SK-N-SH treated with all-trans-retinoic acid at 6 μM for 48 hours (cell line): ENCODE data around the gene ELMOD3.

Source experiments
- ATAC-seq: fragments of 200-7000 bp; cut with Tn5 transposase; 3 replicates; pipeline ENCODE4 v1.9.1; 2020; ENCODE audit warnings: mild to moderate bottlenecking, moderate library complexity
- ARNTL ChIP-seq: fragments of 450-650 bp; formaldehyde crosslinking; IDR thresholded peaks from 2 replicates; pipeline ENCODE4 v1.5.0; 2020; ENCODE audit warnings: low read depth, mild to moderate bottlenecking, moderate library complexity, borderline replicate concordance
- BACH2 ChIP-seq: fragments of 250-450 bp; sonication (Bioruptor Pico); IDR thresholded peaks from 2 replicates; pipeline ENCODE4 v1.9.0; 2021; ENCODE audit warnings: mild to moderate bottlenecking, borderline replicate concordance
- CSDC2 ChIP-seq: fragments of 250-450 bp; sonication (Bioruptor Pico); IDR thresholded peaks from 2 replicates; pipeline ENCODE4 v1.5.0; 2020; ENCODE audit warnings: mild to moderate bottlenecking, moderate library complexity
- ESRRG ChIP-seq: fragments of 250-450 bp; sonication (Bioruptor Pico); IDR thresholded peaks from 2 replicates; pipeline ENCODE4 v1.6.1; 2021; ENCODE audit warnings: mild to moderate bottlenecking
- GLIS3 ChIP-seq: fragments of 250-450 bp; sonication (Bioruptor Pico); IDR thresholded peaks from 2 replicates; pipeline ENCODE4 v1.5.0; 2020; ENCODE audit warnings: mild to moderate bottlenecking, moderate library complexity
- ISL1 ChIP-seq: fragments of 250-450 bp; sonication (Bioruptor Pico); IDR thresholded peaks from 2 replicates; pipeline ENCODE4 v2.1.2; 2022; ENCODE audit warnings: mild to moderate bottlenecking, moderate library complexity
- RARB ChIP-seq: fragments of 250-450 bp; sonication (Bioruptor Pico); IDR thresholded peaks from 2 replicates; pipeline ENCODE4 v1.8.0; 2021; ENCODE audit warnings: mild to moderate bottlenecking, moderate library complexity
- SNAI2 ChIP-seq: fragments of 250-450 bp; sonication (Bioruptor Pico); IDR thresholded peaks from 2 replicates; pipeline ENCODE4 v1.5.0; 2020; ENCODE audit warnings: mild to moderate bottlenecking, moderate library complexity
- TCF4 ChIP-seq: fragments of 250-450 bp; sonication (Bioruptor Pico); IDR thresholded peaks from 2 replicates; pipeline ENCODE4 v1.8.0; 2021; ENCODE audit warnings: mild to moderate bottlenecking, moderate library complexity, borderline replicate concordance
- TOX ChIP-seq: fragments of 250-450 bp; sonication (Bioruptor Pico); IDR thresholded peaks from 2 replicates; pipeline ENCODE4 v1.8.0; 2021; ENCODE audit warnings: mild to moderate bottlenecking, moderate library complexity, borderline replicate concordance
- ZC3H10 ChIP-seq: fragments of 250-450 bp; sonication (Bioruptor Pico); IDR thresholded peaks from 2 replicates; pipeline ENCODE4 v1.5.1; 2021; ENCODE audit warnings: mild to moderate bottlenecking, moderate library complexity
- ZFP3 ChIP-seq: fragments of 250-450 bp; sonication (Bioruptor Pico); IDR thresholded peaks from 2 replicates; pipeline ENCODE4 v1.5.0; 2020; ENCODE audit warnings: mild to moderate bottlenecking, moderate library complexity
- ZFP30 ChIP-seq: fragments of 450-650 bp; formaldehyde crosslinking; IDR thresholded peaks from 2 replicates; pipeline ENCODE4 v1.5.0; 2022; ENCODE audit warnings: mild to moderate bottlenecking, moderate library complexity
- ZNF565 ChIP-seq: fragments of 450-650 bp; formaldehyde crosslinking; conservative IDR thresholded peaks from 2 replicates; pipeline ENCODE4 v1.5.0; 2020; ENCODE audit warnings: low read depth, mild to moderate bottlenecking, moderate library complexity
- ZNF8 ChIP-seq: fragments of 450-650 bp; formaldehyde crosslinking; IDR thresholded peaks from 2 replicates; pipeline ENCODE4 v1.5.0; 2020; ENCODE audit warnings: mild to moderate bottlenecking, moderate library complexity
- TF ChIP-seq, protein P1 (sequence below): fragments of 250-450 bp; sonication (Bioruptor Pico); IDR thresholded peaks from 2 replicates; pipeline ENCODE4 v1.5.0; 2020; ENCODE audit warnings: mild to moderate bottlenecking, moderate library complexity
- TF ChIP-seq, protein P2 (sequence below): fragments of 250-450 bp; sonication (Bioruptor Pico); IDR thresholded peaks from 2 replicates; pipeline ENCODE4 v1.8.0; 2021; ENCODE audit warnings: low read depth, mild to moderate bottlenecking, moderate library complexity, borderline replicate concordance
- TF ChIP-seq, protein P3 (sequence below): fragments of 250-450 bp; sonication (Bioruptor Pico); IDR thresholded peaks from 2 replicates; pipeline ENCODE4 v1.5.1; 2021; ENCODE audit warnings: mild to moderate bottlenecking, moderate library complexity
- TF ChIP-seq, protein P4 (sequence below): fragments of 250-450 bp; sonication (Bioruptor Pico); IDR thresholded peaks from 2 replicates; pipeline ENCODE4 v1.8.0; 2020; ENCODE audit warnings: mild to moderate bottlenecking, moderate library complexity, borderline replicate concordance
- TF ChIP-seq, protein P5 (sequence below): fragments of 250-450 bp; sonication (Bioruptor Pico); IDR thresholded peaks from 2 replicates; pipeline ENCODE4 v1.5.1; 2020; ENCODE audit warnings: low read depth, mild to moderate bottlenecking, moderate library complexity

The ELMOD3 gene

DNA sequence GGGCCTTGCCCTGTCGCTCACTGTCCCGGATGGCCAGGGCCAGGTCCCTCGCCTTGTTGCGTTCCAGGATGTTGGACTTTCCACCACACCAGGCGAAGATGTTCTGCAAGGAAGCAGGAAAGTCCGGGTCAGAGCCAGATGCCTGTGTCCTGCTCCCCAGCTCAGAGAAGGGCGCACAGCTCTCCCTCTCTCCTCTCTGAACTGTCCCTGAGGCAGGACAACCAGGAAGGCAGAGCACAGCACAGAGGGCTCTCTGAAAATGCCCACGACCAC lies 44.5 kb downstream of the ELMOD3 start:
- TF ChIP-seq ZNF565 (CRISPR knock-in tag) (no peak), RARB (CRISPR knock-in tag) (no peak), ZC3H10 (CRISPR knock-in tag) (no peak), CSDC2 (CRISPR knock-in tag) (no peak), TCF4 (no peak), ZFP3 (CRISPR knock-in tag) (no peak), ARNTL (CRISPR knock-in tag) (no peak)
- TF ChIP-seq, protein P1, sequence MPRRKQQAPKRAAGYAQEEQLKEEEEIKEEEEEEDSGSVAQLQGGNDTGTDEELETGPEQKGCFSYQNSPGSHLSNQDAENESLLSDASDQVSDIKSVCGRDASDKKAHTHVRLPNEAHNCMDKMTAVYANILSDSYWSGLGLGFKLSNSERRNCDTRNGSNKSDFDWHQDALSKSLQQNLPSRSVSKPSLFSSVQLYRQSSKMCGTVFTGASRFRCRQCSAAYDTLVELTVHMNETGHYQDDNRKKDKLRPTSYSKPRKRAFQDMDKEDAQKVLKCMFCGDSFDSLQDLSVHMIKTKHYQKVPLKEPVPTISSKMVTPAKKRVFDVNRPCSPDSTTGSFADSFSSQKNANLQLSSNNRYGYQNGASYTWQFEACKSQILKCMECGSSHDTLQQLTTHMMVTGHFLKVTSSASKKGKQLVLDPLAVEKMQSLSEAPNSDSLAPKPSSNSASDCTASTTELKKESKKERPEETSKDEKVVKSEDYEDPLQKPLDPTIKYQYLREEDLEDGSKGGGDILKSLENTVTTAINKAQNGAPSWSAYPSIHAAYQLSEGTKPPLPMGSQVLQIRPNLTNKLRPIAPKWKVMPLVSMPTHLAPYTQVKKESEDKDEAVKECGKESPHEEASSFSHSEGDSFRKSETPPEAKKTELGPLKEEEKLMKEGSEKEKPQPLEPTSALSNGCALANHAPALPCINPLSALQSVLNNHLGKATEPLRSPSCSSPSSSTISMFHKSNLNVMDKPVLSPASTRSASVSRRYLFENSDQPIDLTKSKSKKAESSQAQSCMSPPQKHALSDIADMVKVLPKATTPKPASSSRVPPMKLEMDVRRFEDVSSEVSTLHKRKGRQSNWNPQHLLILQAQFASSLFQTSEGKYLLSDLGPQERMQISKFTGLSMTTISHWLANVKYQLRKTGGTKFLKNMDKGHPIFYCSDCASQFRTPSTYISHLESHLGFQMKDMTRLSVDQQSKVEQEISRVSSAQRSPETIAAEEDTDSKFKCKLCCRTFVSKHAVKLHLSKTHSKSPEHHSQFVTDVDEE = no peak
- TF ChIP-seq, protein P2, sequence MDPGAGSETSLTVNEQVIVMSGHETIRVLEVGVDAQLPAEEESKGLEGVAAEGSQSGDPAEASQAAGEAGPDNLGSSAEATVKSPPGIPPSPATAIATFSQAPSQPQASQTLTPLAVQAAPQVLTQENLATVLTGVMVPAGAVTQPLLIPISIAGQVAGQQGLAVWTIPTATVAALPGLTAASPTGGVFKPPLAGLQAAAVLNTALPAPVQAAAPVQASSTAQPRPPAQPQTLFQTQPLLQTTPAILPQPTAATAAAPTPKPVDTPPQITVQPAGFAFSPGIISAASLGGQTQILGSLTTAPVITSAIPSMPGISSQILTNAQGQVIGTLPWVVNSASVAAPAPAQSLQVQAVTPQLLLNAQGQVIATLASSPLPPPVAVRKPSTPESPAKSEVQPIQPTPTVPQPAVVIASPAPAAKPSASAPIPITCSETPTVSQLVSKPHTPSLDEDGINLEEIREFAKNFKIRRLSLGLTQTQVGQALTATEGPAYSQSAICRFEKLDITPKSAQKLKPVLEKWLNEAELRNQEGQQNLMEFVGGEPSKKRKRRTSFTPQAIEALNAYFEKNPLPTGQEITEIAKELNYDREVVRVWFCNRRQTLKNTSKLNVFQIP = no peak
- no peak for ATAC-seq

DNA sequence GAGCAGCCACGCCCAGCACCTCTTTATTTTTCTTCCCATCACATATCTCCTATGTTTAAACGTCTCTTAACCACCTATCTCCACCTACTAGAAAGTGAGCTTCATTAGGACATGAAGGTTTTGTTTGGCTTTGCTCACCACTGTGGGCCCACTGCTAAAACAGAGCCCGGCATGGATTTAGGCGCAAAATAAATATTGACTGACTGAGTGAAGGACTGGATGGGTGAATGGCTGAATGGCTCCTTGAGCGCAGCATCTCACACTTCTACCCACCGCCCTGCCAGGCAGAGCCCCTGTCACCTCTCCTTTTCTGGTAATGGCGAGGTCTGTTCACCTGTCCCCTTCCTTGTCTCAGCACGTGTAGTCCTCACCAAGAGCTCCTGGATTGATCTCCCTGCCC lies 45.5 kb downstream of the ELMOD3 start:
- ATAC-seq = no peak
- no peak for TF ChIP-seq ARNTL (CRISPR knock-in tag)
- no peak for TF ChIP-seq ISL1 (CRISPR knock-in tag)
- no peak for TF ChIP-seq ESRRG (CRISPR knock-in tag)
- no peak for TF ChIP-seq GLIS3 (CRISPR knock-in tag)
- no peak for TF ChIP-seq TCF4
- no peak for TF ChIP-seq CSDC2 (CRISPR knock-in tag)

DNA sequence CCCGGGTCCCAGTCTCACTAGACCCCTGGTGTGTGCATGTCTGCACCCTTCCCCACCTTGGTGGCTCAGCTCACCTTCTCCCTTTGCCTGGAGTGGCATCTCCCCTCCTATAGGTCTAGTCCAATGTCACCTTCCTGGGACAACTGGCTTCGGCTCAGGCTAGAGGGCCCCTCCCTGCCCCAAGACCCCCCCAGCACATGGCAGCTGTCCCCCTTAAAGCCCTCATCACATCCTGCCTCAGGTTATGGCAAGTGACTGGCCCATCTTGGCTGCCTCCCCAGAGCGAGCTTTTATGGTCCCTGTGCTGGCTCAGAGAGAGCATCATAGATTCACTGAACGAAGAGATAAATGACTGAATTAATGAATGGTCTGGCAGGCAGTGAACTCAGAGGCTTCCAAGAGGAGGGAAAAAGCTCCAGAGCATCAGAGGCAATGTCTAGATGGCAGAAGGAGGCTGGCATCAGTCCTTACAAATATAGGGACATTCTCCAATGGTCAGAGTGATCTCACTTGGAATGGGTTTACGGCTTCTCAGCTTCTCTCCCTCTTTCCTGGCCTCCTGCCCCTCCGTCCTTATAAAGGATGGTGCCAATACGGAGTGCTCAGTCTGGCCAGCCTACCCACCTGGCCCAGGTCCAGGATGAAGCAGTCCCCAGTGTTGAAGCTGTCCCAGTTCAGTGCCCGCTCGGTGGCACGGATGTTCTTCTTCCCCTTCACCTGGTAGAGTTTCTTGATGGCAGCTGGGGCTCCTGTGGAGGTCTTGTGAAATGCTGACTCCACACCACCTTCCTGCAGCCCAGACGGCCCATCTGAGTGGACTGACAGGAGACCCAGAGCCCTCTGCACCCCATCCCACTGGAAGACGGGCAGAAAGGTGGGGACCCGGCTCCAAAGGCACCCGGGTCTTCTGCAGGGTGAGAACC lies 46.2 kb downstream of the ELMOD3 start:
- ATAC-seq = no peak
- TF ChIP-seq ISL1 (CRISPR knock-in tag) (no peak), ZC3H10 (CRISPR knock-in tag) (no peak)

DNA sequence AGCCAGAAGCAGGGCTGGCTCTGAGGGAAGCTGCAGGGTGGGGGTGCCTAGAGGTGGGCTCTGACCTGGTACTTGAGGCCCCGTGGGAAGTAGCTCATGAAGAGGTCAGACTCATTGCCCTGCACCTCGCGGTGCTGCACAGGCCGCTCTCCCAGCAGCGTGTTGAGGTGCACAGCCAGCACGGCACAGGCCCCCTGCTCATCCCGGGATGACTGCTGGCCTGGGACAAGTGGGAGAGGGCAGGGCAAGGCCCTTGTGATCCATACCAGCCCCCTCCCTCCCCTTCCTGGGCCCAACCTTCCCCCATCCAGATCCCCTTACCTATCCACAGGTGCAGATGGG lies 46.9 kb downstream of the ELMOD3 start:
- TF ChIP-seq ESRRG (CRISPR knock-in tag) (no peak), ZFP30 (CRISPR knock-in tag) (no peak), ZNF565 (CRISPR knock-in tag) (no peak), ZC3H10 (CRISPR knock-in tag) (no peak), ISL1 (CRISPR knock-in tag) (no peak), TOX (no peak), ZNF8 (CRISPR knock-in tag) (no peak), ARNTL (CRISPR knock-in tag) (no peak), SNAI2 (no peak), CSDC2 (CRISPR knock-in tag) (no peak), ZFP3 (CRISPR knock-in tag) (no peak), TCF4 (no peak), RARB (CRISPR knock-in tag) (no peak), BACH2 (CRISPR knock-in tag) (no peak)
- TF ChIP-seq, protein P3, sequence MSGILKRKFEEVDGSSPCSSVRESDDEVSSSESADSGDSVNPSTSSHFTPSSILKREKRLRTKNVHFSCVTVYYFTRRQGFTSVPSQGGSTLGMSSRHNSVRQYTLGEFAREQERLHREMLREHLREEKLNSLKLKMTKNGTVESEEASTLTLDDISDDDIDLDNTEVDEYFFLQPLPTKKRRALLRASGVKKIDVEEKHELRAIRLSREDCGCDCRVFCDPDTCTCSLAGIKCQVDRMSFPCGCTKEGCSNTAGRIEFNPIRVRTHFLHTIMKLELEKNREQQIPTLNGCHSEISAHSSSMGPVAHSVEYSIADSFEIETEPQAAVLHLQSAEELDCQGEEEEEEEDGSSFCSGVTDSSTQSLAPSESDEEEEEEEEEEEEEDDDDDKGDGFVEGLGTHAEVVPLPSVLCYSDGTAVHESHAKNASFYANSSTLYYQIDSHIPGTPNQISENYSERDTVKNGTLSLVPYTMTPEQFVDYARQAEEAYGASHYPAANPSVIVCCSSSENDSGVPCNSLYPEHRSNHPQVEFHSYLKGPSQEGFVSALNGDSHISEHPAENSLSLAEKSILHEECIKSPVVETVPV (CRISPR knock-in tag) = no peak
- TF ChIP-seq, protein P1 = no peak
- TF ChIP-seq, protein P4, sequence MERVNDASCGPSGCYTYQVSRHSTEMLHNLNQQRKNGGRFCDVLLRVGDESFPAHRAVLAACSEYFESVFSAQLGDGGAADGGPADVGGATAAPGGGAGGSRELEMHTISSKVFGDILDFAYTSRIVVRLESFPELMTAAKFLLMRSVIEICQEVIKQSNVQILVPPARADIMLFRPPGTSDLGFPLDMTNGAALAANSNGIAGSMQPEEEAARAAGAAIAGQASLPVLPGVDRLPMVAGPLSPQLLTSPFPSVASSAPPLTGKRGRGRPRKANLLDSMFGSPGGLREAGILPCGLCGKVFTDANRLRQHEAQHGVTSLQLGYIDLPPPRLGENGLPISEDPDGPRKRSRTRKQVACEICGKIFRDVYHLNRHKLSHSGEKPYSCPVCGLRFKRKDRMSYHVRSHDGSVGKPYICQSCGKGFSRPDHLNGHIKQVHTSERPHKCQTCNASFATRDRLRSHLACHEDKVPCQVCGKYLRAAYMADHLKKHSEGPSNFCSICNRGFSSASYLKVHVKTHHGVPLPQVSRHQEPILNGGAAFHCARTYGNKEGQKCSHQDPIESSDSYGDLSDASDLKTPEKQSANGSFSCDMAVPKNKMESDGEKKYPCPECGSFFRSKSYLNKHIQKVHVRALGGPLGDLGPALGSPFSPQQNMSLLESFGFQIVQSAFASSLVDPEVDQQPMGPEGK (CRISPR knock-in tag) = no peak
- TF ChIP-seq, protein P5, sequence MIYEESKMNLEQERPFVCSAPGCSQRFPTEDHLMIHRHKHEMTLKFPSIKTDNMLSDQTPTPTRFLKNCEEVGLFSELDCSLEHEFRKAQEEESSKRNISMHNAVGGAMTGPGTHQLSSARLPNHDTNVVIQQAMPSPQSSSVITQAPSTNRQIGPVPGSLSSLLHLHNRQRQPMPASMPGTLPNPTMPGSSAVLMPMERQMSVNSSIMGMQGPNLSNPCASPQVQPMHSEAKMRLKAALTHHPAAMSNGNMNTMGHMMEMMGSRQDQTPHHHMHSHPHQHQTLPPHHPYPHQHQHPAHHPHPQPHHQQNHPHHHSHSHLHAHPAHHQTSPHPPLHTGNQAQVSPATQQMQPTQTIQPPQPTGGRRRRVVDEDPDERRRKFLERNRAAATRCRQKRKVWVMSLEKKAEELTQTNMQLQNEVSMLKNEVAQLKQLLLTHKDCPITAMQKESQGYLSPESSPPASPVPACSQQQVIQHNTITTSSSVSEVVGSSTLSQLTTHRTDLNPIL (CRISPR knock-in tag) = no peak
- ATAC-seq = no peak
